GM23338 (cell line): ENCODE data around the gene USP48.

ENCODE experiments used
- POLR2AphosphoS5 ChIP-seq: IDR thresholded peaks from 2 replicates; pipeline ENCODE4 v1.6.1; 2016; ENCODE audit warnings: antibody characterized with exemption, low read depth
- TF ChIP-seq, protein P1 (sequence below), 2 experiments: fragments of 200-600 bp in 1 of 2; sonication (generic) in 1 of 2; conservative IDR thresholded peaks; 2 replicates each; pipeline versions ENCODE4 v1.5.1 to v1.6.1; 2016 to 2017; ENCODE audit warnings: antibody characterized with exemption in 2 of 2, low read depth in 2 of 2, mild to moderate bottlenecking in 2 of 2, moderate library complexity in 1 of 2

DNA sequence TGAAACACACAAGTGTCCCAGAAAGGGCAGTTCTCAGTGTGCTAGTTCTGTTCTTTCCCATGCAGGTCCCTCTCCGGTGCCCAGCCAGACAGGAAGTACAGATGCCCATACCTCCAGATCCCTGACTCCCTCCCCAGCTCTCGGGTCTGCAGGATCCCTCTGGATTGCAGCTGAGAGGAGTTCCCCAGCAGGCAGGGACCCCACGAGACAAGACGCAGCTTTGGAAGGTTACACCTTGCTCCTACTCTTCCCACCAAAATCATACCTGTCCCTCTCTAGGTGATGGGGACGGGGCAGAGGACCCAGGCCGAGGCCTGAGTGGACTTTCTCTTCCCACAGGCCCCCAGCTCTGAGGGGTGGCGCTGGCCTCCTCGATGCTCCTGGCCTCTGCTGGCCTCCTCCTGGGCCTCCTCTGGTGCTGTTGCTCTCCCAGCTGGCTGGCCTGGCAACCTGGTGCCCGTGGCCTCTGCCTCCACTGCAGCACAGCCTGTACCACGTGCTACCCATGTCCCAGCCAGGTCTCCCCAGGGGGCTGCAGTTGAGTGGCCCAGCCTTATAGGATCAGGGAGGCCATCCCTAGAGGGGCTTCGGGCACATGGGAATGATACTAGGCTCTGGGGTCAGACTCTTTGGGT is 38.6 kb upstream of the USP48 start:
- TF ChIP-seq, protein P1, sequence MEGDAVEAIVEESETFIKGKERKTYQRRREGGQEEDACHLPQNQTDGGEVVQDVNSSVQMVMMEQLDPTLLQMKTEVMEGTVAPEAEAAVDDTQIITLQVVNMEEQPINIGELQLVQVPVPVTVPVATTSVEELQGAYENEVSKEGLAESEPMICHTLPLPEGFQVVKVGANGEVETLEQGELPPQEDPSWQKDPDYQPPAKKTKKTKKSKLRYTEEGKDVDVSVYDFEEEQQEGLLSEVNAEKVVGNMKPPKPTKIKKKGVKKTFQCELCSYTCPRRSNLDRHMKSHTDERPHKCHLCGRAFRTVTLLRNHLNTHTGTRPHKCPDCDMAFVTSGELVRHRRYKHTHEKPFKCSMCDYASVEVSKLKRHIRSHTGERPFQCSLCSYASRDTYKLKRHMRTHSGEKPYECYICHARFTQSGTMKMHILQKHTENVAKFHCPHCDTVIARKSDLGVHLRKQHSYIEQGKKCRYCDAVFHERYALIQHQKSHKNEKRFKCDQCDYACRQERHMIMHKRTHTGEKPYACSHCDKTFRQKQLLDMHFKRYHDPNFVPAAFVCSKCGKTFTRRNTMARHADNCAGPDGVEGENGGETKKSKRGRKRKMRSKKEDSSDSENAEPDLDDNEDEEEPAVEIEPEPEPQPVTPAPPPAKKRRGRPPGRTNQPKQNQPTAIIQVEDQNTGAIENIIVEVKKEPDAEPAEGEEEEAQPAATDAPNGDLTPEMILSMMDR (conservative IDR thresholded peaks at IDR 0.05; ENCODE audit: low read depth in 2 of 2) = no peak
- no peak for TF ChIP-seq POLR2AphosphoS5
